ENCODE data around the gene KIRREL3. TPM values are rescaled to one million over a fixed set of nuclear protein-coding genes. Genes with fewer than 3 reads are reported as not detected.

KIRREL3 gene
- total and polyA plus RNA-seq, 9 of the 15 experiments (the other 6 are each of a cell fraction or from before 2014, with no cell fraction given), result 0.04 to 0.10 TPM; not detected in 7

DNA sequence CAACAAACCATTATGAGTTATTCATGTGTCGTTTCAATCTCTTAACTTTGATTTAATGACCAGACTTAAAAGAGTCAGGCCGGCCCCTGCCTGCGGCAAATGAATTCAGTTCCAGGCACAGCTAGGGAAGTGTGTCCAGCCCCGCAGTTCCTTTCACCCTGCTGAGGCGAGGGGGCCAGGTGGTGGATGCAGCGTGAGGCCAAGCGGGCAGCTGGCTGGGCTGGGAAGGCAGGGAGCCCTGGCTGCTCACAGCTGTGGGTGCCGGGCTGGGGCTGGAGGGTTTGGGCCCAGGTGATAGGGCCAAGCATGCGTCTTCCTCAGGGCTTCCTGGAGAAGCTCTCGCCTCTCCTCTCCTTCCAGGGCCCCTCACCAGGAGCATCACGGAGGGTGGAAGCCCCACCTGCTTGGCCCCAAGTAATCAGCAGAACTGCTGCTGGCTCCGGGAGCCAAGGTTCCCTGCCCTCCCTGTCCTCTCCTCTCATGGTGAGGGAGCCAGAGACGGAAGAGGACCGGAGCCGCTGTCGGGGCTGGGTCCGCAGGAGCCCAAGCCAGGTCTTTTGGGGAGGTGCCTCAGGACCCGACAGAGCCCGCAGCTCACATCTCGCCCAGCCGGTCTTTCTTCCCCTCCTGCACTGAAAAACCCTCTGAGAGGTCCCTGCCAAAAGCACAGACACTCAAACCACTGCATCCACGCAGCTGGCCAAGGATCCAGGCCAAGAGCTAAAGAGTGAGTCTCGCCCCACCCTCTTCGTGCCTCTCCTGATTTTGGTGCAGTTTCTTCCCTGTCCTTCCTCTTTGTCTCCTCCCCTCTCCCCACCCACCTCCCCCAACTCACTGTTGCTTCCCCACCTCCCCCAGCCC, 548.1 kb downstream of the KIRREL3 start:
- Histone ChIP-seq H3K9ac (ENCODE audit: insufficient read depth in 1 of 2, low read depth in 2 of 2, low read length in 2 of 2) (no peak overlapping the region; a peak in 1 of 4 replicates), H3K36me3 (ENCODE audit: control insufficient read depth, insufficient read depth, low read length) (no peaks in the 10 kb centered on the region), H3K4me2 (ENCODE audit: insufficient read depth, low read length) (no peak overlapping the region), H3K9me3 (replicated peaks; ENCODE audit: control insufficient read depth, insufficient read depth, low read depth, low read length) (peaks cover 3% of the 10 kb centered on the region; the same call in 1 of the 2 replicates), H3K4me3 (no peak overlapping the region), H4K20me1 (replicated peaks; ENCODE audit: control insufficient read depth, insufficient read depth, low read length) (no peaks in the 10 kb centered on the region), H3K27me3 (ENCODE audit: control insufficient read depth in 2 of 2, insufficient read depth in 2 of 2, low read length in 2 of 2) (peaks cover 4 to 43% of the 10 kb centered on the region in 2 experiments; a peak in 4 of 5 replicates), H3K27ac (ENCODE audit: extremely low read depth, low read depth, low read length) (no peak overlapping the region), H3K4me1 (replicated peaks in 1 of 2; ENCODE audit: control insufficient read depth in 2 of 2, insufficient read depth in 2 of 2, low read length in 2 of 2) (no peaks in the 10 kb centered on the region; a peak in 1 of 5 replicates), H3K9me1 (ENCODE audit: control insufficient read depth, insufficient read depth, low read length) (no peaks in the 10 kb centered on the region), H3K79me2 (ENCODE audit: control insufficient read depth, insufficient read depth, low read length) (no peaks in the 10 kb centered on the region), H2AFZ (ENCODE audit: low read depth, low read length) (no peak overlapping the region)
- ATAC-seq (no peak), FAIRE-seq (no peak), DNase-seq (ENCODE audit: extremely low read depth in 1 of 4, low spot score in 3 of 4) (no peak)
- BruUV-seq (replicated peaks), result no TSS peak
- TF ChIP-seq ZNF766 (CRISPR knock-in tag; conservative IDR thresholded peaks at IDR 0.05) (no peak), SOX6 (IDR thresholded peaks at IDR 0.05) (no peak), NCOR1 (IDR thresholded peaks at IDR 0.05) (no peak), PHB2 (IDR thresholded peaks at IDR 0.05; ENCODE audit: low read depth) (no peak), MTF1 (CRISPR knock-in tag; IDR thresholded peaks at IDR 0.05; ENCODE audit: borderline replicate concordance) (no peak), ZNF224 (CRISPR knock-in tag; IDR thresholded peaks at IDR 0.05) (no peak), MTA3 (IDR thresholded peaks at IDR 0.05; ENCODE audit: borderline replicate concordance) (no peak), SMAD1 (IDR thresholded peaks at IDR 0.05; ENCODE audit: low read depth, low read length, partially characterized antibody) (no peak), ZNF24 (IDR thresholded peaks at IDR 0.05) (no peak), NR2C2 (CRISPR knock-in tag; IDR thresholded peaks at IDR 0.05) (no peak), NR2C2 (tag; IDR thresholded peaks at IDR 0.05) (no peak), HNRNPL (IDR thresholded peaks at IDR 0.05; ENCODE audit: low read depth, low read length) (no peak)
- TF ChIP-seq, protein P1, sequence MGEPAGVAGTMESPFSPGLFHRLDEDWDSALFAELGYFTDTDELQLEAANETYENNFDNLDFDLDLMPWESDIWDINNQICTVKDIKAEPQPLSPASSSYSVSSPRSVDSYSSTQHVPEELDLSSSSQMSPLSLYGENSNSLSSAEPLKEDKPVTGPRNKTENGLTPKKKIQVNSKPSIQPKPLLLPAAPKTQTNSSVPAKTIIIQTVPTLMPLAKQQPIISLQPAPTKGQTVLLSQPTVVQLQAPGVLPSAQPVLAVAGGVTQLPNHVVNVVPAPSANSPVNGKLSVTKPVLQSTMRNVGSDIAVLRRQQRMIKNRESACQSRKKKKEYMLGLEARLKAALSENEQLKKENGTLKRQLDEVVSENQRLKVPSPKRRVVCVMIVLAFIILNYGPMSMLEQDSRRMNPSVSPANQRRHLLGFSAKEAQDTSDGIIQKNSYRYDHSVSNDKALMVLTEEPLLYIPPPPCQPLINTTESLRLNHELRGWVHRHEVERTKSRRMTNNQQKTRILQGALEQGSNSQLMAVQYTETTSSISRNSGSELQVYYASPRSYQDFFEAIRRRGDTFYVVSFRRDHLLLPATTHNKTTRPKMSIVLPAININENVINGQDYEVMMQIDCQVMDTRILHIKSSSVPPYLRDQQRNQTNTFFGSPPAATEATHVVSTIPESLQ (CRISPR knock-in tag; IDR thresholded peaks at IDR 0.05), result no peak
- TF ChIP-seq, protein P2, sequence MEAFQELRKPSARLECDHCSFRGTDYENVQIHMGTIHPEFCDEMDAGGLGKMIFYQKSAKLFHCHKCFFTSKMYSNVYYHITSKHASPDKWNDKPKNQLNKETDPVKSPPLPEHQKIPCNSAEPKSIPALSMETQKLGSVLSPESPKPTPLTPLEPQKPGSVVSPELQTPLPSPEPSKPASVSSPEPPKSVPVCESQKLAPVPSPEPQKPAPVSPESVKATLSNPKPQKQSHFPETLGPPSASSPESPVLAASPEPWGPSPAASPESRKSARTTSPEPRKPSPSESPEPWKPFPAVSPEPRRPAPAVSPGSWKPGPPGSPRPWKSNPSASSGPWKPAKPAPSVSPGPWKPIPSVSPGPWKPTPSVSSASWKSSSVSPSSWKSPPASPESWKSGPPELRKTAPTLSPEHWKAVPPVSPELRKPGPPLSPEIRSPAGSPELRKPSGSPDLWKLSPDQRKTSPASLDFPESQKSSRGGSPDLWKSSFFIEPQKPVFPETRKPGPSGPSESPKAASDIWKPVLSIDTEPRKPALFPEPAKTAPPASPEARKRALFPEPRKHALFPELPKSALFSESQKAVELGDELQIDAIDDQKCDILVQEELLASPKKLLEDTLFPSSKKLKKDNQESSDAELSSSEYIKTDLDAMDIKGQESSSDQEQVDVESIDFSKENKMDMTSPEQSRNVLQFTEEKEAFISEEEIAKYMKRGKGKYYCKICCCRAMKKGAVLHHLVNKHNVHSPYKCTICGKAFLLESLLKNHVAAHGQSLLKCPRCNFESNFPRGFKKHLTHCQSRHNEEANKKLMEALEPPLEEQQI (IDR thresholded peaks at IDR 0.05), result no peak
- intact Hi-C loops (cut with micrococcal nuclease) (no loop called here), in situ Hi-C loops (cut with MboI) (no loop called here)
- 7% methylated on average over 12 of the region's 24 CpGs for WGBS (ENCODE audit: insufficient coverage, low coverage, missing lambda C conversion rate)
- ChIA-PET CTCF (ENCODE audit: low intra/inter-chr PET ratio) (no interaction called here), POLR2A (no interaction called here)

Measured in K562 (cell line).